HCT116 (cell line): ENCODE data around the gene TM9SF1. TPM values are rescaled to one million over a fixed set of nuclear protein-coding genes. Genes with fewer than 3 reads are reported as not detected.

ENCODE experiments used
- ATAC-seq: fragments of 200-7000 bp; cut with Tn5 transposase; 2 replicates; pipeline ENCODE4 v1.9.1; 2020; ENCODE audit warnings: mild to moderate bottlenecking, moderate library complexity
- BruUV-seq: library from RNA; stranded (reverse); fragments of 400-500 nt; replicated peaks from 2 replicates; lab custom pipeline; 2021; lab: Mats Ljungman, UMichigan
- CTCF ChIA-PET: fragments of 300-600 bp; sonication (Branson Sonifier 250); formaldehyde crosslinking; loops from one replicate; lab custom pipeline; 2021; ENCODE audit warnings: antibody characterized with exemption; lab: Charles Lee
- POLR2A ChIA-PET: fragments of 300-600, 350-600 bp; sonication (Branson Sonifier 250); formaldehyde crosslinking; loops from one replicate; lab custom pipeline; 2021; ENCODE audit warnings: antibody characterized with exemption; lab: Charles Lee
- RAD21 ChIA-PET, 2 experiments: fragments of 300-600 bp; sonication (Branson Sonifier 250); formaldehyde crosslinking; loops; one replicate each; lab custom pipeline; 2023; ENCODE audit warnings: low total read pairs in 2 of 2; ENCODE audit not compliant: uncharacterized antibody in 2 of 2, unreplicated experiment in 2 of 2, low non-redundant PET in 1 of 2; lab: Charles Lee
- DNase-seq: peaks from one replicate; pipeline ENCODE4 v3.0.0-alpha.2; 2010; ENCODE audit warnings: low read depth, low spot score
- H2AFZ ChIP-seq: fragments of 200-600 bp; shearing (Covaris generic), sonication (generic); 2 replicates; pipeline ENCODE4 v1.6.1; 2017; ENCODE audit warnings: low read depth, mixed run types, mixed read lengths, antibody characterized with exemption, low read length; ENCODE audit not compliant: poor library complexity, severe bottlenecking
- H3K27ac ChIP-seq: 2 replicates; pipeline ENCODE4 v1.5.1; 2012; ENCODE audit warnings: low read depth, low read length
- H3K27me3 ChIP-seq: fragments of 200-600 bp; sonication (generic); 2 replicates; pipeline ENCODE4 v1.6.1; 2016; ENCODE audit warnings: mixed run types, low read length, mixed read lengths; ENCODE audit not compliant: insufficient read depth
- H3K36me3 ChIP-seq, 2 experiments: fragments of 200-500 bp in 1 of 2; fragments of 200-600 bp in 1 of 2; sonication (Bioruptor generic) in 1 of 2; sonication (generic) in 1 of 2; 2 replicates each; pipeline versions ENCODE4 v1.5.1 to v1.6.1; 2014 to 2016; ENCODE audit warnings: low read length in 2 of 2, inconsistent platforms in 1 of 2, mixed read lengths in 1 of 2, mixed run types in 1 of 2; ENCODE audit not compliant: insufficient read depth in 2 of 2, control insufficient read depth in 1 of 2
- H3K4me1 ChIP-seq, 2 experiments: fragments of 200-600 bp in 1 of 2; sonication (generic) in 1 of 2; 2 replicates each; pipeline versions ENCODE4 v1.5.1 to v1.6.1; 2012 to 2017; ENCODE audit warnings: low read length in 2 of 2, inconsistent platforms in 1 of 2, mild to moderate bottlenecking in 1 of 2, mixed read lengths in 1 of 2, mixed run types in 1 of 2, moderate library complexity in 1 of 2; ENCODE audit not compliant: insufficient read depth in 2 of 2, control insufficient read depth in 1 of 2
- H3K4me2 ChIP-seq: fragments of 200-600 bp; sonication (generic); 2 replicates; pipeline ENCODE4 v1.6.1; 2017; ENCODE audit warnings: mixed run types, low read length, mixed read lengths
- H3K4me3 ChIP-seq, 2 experiments: fragments of 200-600 bp in 1 of 2; sonication (generic) in 1 of 2; replicated peaks in 1 of 2; 2 replicates each; pipeline ENCODE4 v1.5.1; 2011 to 2016; ENCODE audit warnings: low read length in 2 of 2, control low read depth in 1 of 2, low read depth in 1 of 2, mild to moderate bottlenecking in 1 of 2, mixed read lengths in 1 of 2, mixed run types in 1 of 2
- H3K79me2 ChIP-seq: fragments of 200-600 bp; sonication (generic); 2 replicates; pipeline ENCODE4 v1.6.1; 2017; ENCODE audit warnings: mild to moderate bottlenecking, mixed run types, low read length, moderate library complexity, mixed read lengths; ENCODE audit not compliant: insufficient read depth
- H3K9ac ChIP-seq: fragments of 200-600 bp; sonication (generic); 2 replicates; pipeline ENCODE4 v1.6.1; 2016; ENCODE audit warnings: low read length, mixed read lengths
- H3K9me2 ChIP-seq: fragments of 200-600 bp; sonication (generic), shearing (Covaris generic); 2 replicates; pipeline ENCODE4 v1.6.1; 2017; ENCODE audit warnings: mixed run types, mild to moderate bottlenecking, moderate library complexity; ENCODE audit not compliant: insufficient read depth
- H3K9me3 ChIP-seq, 2 experiments: fragments of 200-500 bp in 1 of 2; fragments of 200-600 bp in 1 of 2; sonication (Bioruptor generic) in 1 of 2; sonication (generic) in 1 of 2; 2 replicates each; pipeline ENCODE4 v1.6.1; 2014 to 2017; ENCODE audit warnings: low read length in 2 of 2, mixed read lengths in 2 of 2, inconsistent platforms in 1 of 2, low read depth in 1 of 2, mild to moderate bottlenecking in 1 of 2, mixed run types in 1 of 2, moderate library complexity in 1 of 2; ENCODE audit not compliant: control insufficient read depth in 1 of 2, insufficient read depth in 1 of 2
- H4K20me1 ChIP-seq: fragments of 200-600 bp; sonication (generic), shearing (Covaris generic); 2 replicates; pipeline ENCODE4 v1.6.1; 2017; ENCODE audit warnings: mixed run types, mild to moderate bottlenecking, moderate library complexity; ENCODE audit not compliant: insufficient read depth
- ELF1 ChIP-seq: IDR thresholded peaks from 2 replicates; pipeline ENCODE4 v1.6.1; 2012; ENCODE audit warnings: low read depth, borderline replicate concordance
- FOSL1 ChIP-seq: IDR thresholded peaks from 2 replicates; pipeline ENCODE4 v1.6.1; 2012; ENCODE audit warnings: low read depth
- JUND ChIP-seq: IDR thresholded peaks from 2 replicates; pipeline ENCODE4 v1.6.1; 2012
- RAD21 ChIP-seq: IDR thresholded peaks from 2 replicates; pipeline ENCODE4 v1.6.1; 2012; ENCODE audit warnings: low read depth, mild to moderate bottlenecking
- REST ChIP-seq: IDR thresholded peaks from 2 replicates; pipeline ENCODE4 v1.6.1; 2012; ENCODE audit warnings: low read depth
- SIN3A ChIP-seq: IDR thresholded peaks from 2 replicates; pipeline ENCODE4 v1.6.1; 2012; ENCODE audit warnings: low read depth
- ZNF274 ChIP-seq: fragments of 200-500 bp; sonication (Bioruptor generic); IDR thresholded peaks from 2 replicates; pipeline ENCODE4 v1.6.1; 2014; ENCODE audit warnings: mild to moderate bottlenecking, low read depth, low read length, inconsistent platforms
- intact Hi-C: fragments of 100-400 bp; cut with micrococcal nuclease; formaldehyde crosslinking; loops from 2 replicates; pipeline ENCODE4 v1.10.0; 2022
- total RNA-seq: library from RNA; stranded (reverse); gene quantifications from one replicate; pipeline ENCODE4 v1.2.1, GENCODE V29; 2021; ENCODE audit not compliant: unreplicated experiment

TM9SF1 gene
- total RNA-seq, 1 experiment from 2014 or later, result 35.2 TPM

GRCh38 chr14:24150993-24151392 lies 44.2 kb downstream of the TM9SF1 start:
- no peaks in the 10 kb centered on the region for H3K9me2 ChIP-seq
- H4K20me1 ChIP-seq, result no peaks in the 10 kb centered on the region
- H3K9ac ChIP-seq, result no peak overlapping the region
- ATAC-seq (no peak), DNase-seq (no peak)
- RAD21 ChIA-PET, result no interaction called here
- intact Hi-C loops, result no loop called here
- TF ChIP-seq ELF1 (no peak), ZNF274 (no peak), RAD21 (no peak), SIN3A (no peak)
- H2AFZ ChIP-seq, result no peak overlapping the region
- H3K27me3 ChIP-seq, result no peaks in the 10 kb centered on the region
- no TSS peak for BruUV-seq
- peaks cover 39% of the 10 kb centered on the region for H3K79me2 ChIP-seq
- POLR2A ChIA-PET, result interaction anchor here (1.8 kb wide), 1 partner anchor 10 kb away, joined by 4 read pairs; the partner anchor contains the start of gene EMC9
- H3K36me3 ChIP-seq, result peaks cover 36 to 47% of the 10 kb centered on the region in 2 experiments
- H3K4me1 ChIP-seq, result peaks cover 5 to 7% of the 10 kb centered on the region in 2 experiments
- H3K27ac ChIP-seq, result no peak overlapping the region
- no peak overlapping the region for H3K4me3 ChIP-seq
- CTCF ChIA-PET, result no interaction called here
- H3K4me2 ChIP-seq, result no peak overlapping the region
- H3K9me3 ChIP-seq, result no peaks in the 10 kb centered on the region

- Histone ChIP-seq H3K4me3 (no peak overlapping the region), H3K27me3 (no peaks in the 10 kb centered on the region), H3K4me1 (peaks cover 8 to 11% of the 10 kb centered on the region in 2 experiments), H4K20me1 (no peaks in the 10 kb centered on the region), H3K79me2 (peaks cover 44% of the 10 kb centered on the region), H3K9me3 (no peaks in the 10 kb centered on the region), H3K36me3 (peaks cover 33 to 44% of the 10 kb centered on the region in 2 experiments), H3K9ac (no peak overlapping the region), H3K9me2 (no peaks in the 10 kb centered on the region), H2AFZ (no peak overlapping the region), H3K27ac (no peak overlapping the region), H3K4me2 (no peak overlapping the region)
- intact Hi-C loops, result no loop called here
- ChIA-PET POLR2A (interaction anchor here (1.8 kb wide), 1 partner anchor 9 kb away, joined by 4 read pairs; the partner anchor contains the start of gene EMC9), CTCF (interaction anchor here (1.0 kb wide), 1 partner anchor 10 kb away, joined by 4 read pairs; the partner anchor contains the start of gene IRF9), RAD21 (no interaction called here)
- ATAC-seq, result no peak
- no peak for DNase-seq
- BruUV-seq, result no TSS peak
- TF ChIP-seq FOSL1, result no peak
- TF ChIP-seq REST, result no peak
- no peak for TF ChIP-seq JUND
Measured at GRCh38 chr14:24150567-24150966, 44.7 kb downstream of the TM9SF1 start.
